Embryonic facial prominence (tissue), 1 donor: ENCODE measurements around the gene LGALS9B.
"Not testable (repeated sequence)": the region's sequence is repeated elsewhere in the genome, so short reads cannot be mapped to it uniquely, and the experiment has no call there.

ENCODE experiments used
- DNase-seq: peaks from one replicate; pipeline ENCODE4 v3.0.0-alpha.2; 2016; ENCODE audit errors: extremely low spot score

The LGALS9B gene

DNA sequence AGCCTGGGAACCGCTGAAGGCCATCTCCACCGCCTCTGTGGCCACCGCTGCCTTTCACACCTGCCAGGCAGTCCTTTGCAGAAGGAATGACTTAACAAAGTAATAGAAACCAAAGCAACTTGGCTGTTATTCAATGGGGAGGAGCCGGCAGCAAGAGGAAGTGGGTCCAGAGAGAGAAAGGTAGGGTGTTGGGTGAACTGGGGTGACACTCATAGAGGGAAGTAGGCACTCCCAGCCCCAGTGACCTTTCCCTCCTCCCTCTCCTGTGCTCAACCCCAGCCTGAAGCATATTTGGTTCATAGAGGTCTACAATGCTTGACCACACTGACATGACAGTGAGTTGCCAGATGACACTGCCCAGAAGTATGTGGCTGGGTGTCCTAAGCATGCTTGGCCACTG, at the start of gene LGALS9B:
TSS of gene LGALS9B (minus strand) at position 93 of the 400 bp plus-strand sequence. CDS start at position 24, 69 bp downstream.
- not testable (repeated sequence) for DNase-seq

DNA sequence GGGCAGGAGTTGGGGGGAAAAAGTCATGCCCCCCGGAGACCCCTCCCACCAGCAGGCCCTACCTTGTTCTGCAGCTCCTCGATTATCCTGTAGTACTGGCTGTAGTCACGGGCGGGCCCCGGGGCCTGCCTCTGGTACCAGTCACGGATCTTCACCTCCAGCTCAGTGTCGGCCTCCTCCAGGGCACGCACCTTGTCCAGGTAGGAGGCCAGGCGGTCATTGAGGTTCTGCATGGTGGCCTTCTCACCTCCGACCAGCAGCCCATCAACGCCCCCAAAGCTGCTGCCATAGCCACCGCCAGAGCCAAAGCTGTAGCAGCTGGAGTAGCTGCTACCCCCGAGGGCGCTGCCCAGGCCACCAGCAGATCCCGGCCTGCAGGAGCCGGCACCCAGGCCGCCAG, 49.6 kb upstream of the LGALS9B start:
- not testable (repeated sequence) for DNase-seq

- DNase-seq = not testable (repeated sequence)
These were observed 47.8 kb upstream of the LGALS9B start for GRCh38 chr17:20515099-20515498.

GRCh38 chr17:20513539-20513938, 46.2 kb upstream of the LGALS9B start:
- DNase-seq = not testable (repeated sequence)

GRCh38 chr17:20512378-20512777, 45.0 kb upstream of the LGALS9B start:
- DNase-seq = not testable (repeated sequence)

DNA sequence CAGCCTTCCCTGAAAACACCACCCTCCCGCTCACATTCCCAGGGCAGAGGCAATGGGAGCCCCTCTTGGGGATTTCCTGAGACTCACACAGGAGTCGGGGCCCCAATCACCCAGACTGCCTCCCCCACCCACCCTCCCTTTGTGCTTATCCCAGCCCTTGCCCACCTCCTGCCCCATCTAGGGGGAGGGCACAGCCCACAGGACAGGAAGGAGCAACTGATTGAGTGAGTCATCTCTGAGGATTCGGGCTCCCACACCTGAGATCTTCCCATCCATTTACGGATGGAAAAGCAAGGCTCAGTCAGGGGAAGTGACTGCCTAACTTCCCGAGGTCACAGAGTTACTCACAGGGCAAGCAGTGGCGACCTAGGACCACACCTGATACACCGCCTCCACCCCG, 44.4 kb upstream of the LGALS9B start:
- not testable (repeated sequence) for DNase-seq

GRCh38 chr17:20505333-20505732, 38.0 kb upstream of the LGALS9B start:
- not testable (repeated sequence) for DNase-seq

- DNase-seq = not testable (repeated sequence)
These were observed 37.2 kb upstream of the LGALS9B start for GRCh38 chr17:20504388-20505066.

- DNase-seq = not testable (repeated sequence)
These were observed 34.6 kb upstream of the LGALS9B start for GRCh38 chr17:20501896-20502295.

- DNase-seq = not testable (repeated sequence)
These were observed 33.0 kb upstream of the LGALS9B start for GRCh38 chr17:20500346-20500745.

DNA sequence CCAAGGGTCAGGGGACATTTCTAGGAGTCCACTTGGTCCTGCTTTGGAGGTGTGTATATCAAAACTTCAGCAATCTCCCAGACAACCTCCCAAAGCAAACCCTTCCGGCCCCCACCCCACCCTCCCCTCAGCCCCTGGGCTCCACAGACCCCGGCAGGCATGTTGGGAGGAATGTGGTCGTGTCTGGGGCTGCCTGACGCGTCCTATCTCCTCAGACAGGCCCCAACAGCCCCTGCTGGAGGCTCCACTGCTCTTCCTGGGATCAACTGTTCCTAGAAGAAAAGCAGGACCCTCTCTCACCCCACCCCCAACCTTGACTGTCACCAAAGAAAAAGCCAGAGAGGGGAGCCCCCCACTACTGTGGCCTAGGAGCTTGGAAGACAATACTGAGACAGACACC, 28.1 kb upstream of the LGALS9B start:
- not testable (repeated sequence) for DNase-seq

- DNase-seq = not testable (repeated sequence)
These were observed 27.4 kb upstream of the LGALS9B start for GRCh38 chr17:20494735-20495134.

DNA sequence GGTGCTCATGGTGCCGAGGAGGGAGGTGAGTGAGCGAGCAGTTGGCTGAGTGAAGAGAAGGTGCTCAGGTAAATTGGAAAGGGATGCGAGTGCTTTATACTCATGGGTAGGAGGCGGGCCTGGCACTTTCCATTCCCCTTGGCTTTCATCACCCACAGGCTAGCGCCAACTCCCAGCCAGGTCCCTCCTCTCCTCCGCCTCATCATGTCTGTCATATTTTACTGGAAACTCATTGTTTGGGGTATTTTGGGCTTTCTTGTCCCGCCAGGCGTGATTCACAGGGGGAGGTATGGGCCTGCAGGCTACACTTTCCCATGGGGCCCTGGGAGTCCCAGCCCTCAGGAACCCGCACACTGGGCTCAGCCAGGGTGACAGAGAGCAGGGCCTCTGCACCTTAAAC, 26.8 kb upstream of the LGALS9B start:
- DNase-seq = not testable (repeated sequence)

DNA sequence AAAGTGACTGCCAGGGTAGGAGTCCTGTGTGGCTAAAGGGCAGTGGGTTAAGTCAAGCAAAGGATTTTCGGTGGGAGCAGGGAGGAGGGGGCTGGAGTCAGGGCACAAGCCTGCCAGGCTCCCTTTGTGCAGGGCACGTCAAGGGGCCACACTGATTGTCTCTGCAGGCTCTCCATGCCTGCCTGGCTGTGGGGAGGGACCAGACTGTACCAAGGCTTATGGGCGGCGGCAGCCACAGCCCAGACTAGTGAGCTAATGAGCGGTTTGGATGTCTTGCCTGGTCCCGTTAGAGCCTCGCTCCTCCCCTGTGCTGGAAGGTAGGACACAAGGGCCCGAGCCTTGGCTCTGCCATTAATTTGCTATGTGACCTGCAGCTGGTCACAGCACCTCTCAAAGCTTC, 25.6 kb upstream of the LGALS9B start:
- not testable (repeated sequence) for DNase-seq

GRCh38 chr17:20492099-20492498, 24.8 kb upstream of the LGALS9B start:
- DNase-seq = not testable (repeated sequence)

DNA sequence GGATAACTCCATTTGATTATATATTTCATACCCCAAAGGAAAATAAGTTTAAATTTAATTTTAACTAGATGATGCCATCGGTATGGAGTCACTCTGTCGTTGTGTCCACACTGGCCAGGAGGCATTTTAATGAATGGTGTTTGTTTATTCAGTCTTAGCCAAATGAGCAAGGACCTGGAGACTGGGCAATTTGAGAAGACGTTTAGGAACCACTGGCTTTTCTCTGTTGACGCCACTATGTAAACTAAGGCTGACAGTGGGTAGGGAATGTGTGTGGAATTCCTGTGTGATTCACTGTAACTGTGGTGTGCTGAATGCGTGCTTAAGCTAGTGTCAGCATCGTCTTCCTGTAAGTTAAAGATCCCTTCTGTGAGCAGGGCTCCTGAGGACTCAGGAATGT, 17.6 kb upstream of the LGALS9B start:
- DNase-seq = not testable (repeated sequence)

DNA sequence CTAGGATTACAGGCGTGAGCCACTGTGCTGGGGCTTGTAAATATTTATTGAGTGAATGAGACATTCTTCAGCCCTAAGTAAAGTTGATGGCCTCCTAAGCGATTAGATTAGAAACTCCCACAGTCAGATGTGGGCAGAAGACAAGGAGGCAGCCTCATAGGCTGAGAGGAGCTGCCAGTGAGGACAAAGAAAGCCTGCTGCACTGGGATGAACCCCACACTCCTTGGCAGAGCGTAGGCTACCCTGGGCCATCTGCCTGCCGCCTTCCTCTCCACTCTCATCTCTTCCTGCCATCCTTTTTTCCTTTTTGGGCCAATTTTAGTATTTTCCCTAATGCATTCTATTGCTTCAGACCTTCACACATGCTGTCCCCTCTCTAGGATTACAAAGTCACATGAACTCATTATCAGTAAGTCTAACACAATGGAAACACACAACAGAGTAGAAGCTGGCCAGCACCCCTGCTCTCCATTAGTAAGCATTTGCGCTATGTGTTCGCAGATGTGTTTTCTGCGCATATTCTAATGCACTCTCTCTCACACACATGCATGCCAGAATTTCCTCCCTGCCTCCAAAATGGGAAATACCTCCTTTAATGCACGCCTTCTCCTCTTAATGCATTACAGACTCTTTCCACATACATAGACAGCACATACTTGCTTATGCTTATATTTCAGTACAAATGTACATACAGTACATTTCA, 12.7 kb upstream of the LGALS9B start:
- peak; percentile 60 for DNase-seq

DNA sequence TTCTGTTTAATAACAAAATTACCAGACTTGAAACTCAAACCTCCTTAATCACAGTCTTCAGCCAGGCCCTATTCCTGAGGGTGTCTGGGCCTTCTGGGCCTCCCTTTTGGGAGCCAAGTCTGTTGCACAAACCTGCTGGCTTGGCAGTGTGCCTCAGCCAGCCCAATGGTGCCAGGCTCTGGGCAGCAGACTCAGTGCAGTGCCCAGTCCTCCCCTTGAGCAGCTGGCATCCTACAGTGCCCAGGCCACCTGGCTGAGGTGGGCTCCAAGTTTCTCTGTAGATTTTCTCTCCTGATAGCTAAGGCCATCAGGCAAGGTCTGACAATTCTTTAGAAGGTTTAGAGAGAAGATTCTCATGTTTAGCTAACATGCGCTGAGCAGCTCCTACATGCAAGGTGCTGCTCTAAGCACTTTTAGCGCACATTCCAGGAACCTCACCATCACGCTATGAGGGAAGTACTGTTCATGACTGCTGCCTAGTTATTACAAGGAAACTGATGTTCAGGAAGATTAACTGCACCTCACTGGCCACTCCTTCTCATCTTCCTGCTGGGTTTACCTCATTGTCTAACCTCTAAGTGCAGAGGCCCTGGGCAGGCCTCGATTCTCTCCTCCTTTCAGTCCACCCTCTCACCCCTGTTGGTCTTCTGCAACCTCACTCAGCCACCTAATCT, 10.2 kb upstream of the LGALS9B start:
- not testable (repeated sequence) for DNase-seq

DNA sequence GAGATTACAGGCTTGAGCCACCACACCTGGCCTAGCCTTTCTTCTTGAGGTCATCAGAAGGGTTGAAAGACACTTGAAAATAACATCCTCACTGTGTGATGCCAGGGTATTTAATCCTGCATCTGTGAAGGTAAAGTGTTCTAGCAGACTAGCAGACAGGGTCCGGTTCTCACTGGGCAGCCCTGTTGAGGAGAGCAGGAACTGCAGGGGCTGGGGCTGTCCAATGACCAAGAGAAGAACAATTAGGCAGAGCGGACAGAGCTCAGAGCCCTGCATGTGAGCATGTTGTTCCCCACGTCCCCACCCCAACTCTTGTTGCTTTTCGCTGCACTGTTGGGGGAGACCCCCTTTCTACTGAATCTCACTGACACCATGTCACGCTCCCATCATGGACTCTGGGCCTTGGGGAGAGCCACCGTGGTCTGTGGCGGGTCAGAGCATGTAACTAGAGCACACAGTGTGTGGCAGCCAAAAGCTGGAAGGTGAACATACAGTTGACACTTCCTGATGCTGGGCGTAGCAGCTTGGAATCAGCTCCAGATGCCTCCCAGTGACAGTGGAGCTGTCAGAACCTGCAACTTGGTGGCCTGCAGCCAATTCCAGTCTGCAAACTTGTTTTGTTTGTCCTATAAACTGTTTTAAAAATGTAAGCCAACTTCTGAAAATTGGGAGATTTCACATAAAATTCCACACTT, 7.9 kb upstream of the LGALS9B start:
- DNase-seq = not testable (repeated sequence)

DNA sequence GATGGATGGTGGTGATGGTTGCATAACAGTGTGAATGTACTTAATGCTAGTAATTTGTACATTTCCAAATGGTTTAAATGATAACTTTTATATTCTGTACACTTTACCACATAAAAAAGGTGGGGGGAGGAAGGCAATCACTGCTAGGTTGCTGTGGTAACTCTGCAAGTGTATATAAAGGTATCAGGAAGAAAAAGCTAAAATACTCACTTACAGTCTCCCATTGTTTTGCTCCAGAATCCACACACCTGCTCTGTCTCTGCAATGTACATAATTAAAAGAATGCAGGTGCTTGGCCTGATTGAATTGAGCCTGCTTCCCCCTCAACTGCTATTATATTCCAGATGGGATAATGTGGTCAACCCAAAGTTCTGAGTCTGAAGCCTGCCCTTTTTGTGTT, 6.7 kb upstream of the LGALS9B start:
- DNase-seq = not testable (repeated sequence)

GRCh38 chr17:20469946-20470345, 2.6 kb upstream of the LGALS9B start:
- not testable (repeated sequence) for DNase-seq

DNA sequence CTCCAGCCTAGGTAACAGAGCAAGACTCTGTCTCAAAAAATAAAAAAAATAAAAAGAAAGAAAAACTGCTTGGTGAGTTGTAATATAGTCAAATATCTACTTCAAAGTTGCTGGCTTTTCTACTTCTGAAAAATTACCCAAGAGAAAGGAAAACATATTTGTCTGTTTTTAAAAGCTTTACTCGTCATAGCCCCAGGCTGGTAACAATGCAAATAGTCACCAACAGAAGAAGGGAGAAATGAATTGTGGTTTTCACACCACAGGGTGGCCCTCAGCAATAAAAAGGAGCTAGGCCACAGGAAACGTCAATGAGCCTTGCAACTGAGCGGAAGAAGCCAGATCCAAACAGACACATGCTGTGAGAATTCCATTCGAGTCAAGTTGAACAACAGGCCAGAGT, 1.8 kb upstream of the LGALS9B start:
- not testable (repeated sequence) for DNase-seq
